ENCODE results near the gene TBCB.

GRCh38 chr19:36151144-36152018, 36.1 kb downstream of the TBCB start:
- TF ChIP-seq CTCF (IDR thresholded peaks at IDR 0.05): no peak
- peak; percentile 23 to 39 for TF ChIP-seq POLR2A (IDR thresholded peaks at IDR 0.05)
- peak; percentile 78 for TF ChIP-seq POLR2AphosphoS5 (IDR thresholded peaks at IDR 0.05)

Measured in gastroesophageal sphincter (tissue), 3 donors.